UCSD-AML1 (cell line): Measurements from ENCODE around the gene CARMIL1.
A peak's percentile ranks its signal among the peaks of the same experiment; 100 is the strongest.
"Not testable (repeated sequence)": the region's sequence is repeated elsewhere in the genome, so short reads cannot be mapped to it uniquely, and the experiment has no call there.

Source experiments
- DNase-seq: peaks from one replicate; lab custom pipeline; 2025; ENCODE audit not compliant: unreplicated experiment; lab: John Stamatoyannopoulos, UW

The CARMIL1 gene

GRCh38 chr6:25548451-25548850, 269.3 kb downstream of the CARMIL1 start:
- DNase-seq: no peak

GRCh38 chr6:25550631-25551030, 271.5 kb downstream of the CARMIL1 start:
- DNase-seq: no peak

- DNase-seq: no peak
Measured at GRCh38 chr6:25553502-25553901, 274.3 kb downstream of the CARMIL1 start.

- DNase-seq: no peak
Measured at GRCh38 chr6:25555188-25555587, 276.0 kb downstream of the CARMIL1 start.

- DNase-seq: peak; percentile 70
Measured at GRCh38 chr6:25556516-25556915, 277.3 kb downstream of the CARMIL1 start.

- DNase-seq: no peak
Measured at GRCh38 chr6:25558155-25558817, 279.1 kb downstream of the CARMIL1 start.

GRCh38 chr6:25560865-25561264, 281.7 kb downstream of the CARMIL1 start:
- no peak for DNase-seq

GRCh38 chr6:25564943-25565342, 285.8 kb downstream of the CARMIL1 start:
- DNase-seq: peak; percentile 8

- no peak for DNase-seq
Measured at GRCh38 chr6:25570578-25570977, 291.4 kb downstream of the CARMIL1 start.

- no peak for DNase-seq
Measured at GRCh38 chr6:25576919-25577318, 297.7 kb downstream of the CARMIL1 start.

- no peak for DNase-seq
Measured at GRCh38 chr6:25578538-25578937, 299.4 kb downstream of the CARMIL1 start.

GRCh38 chr6:25579391-25579883, 300.3 kb downstream of the CARMIL1 start:
- no peak for DNase-seq

- DNase-seq: no peak
Measured at GRCh38 chr6:25579902-25580495, 300.8 kb downstream of the CARMIL1 start.

GRCh38 chr6:25582101-25582500, 302.9 kb downstream of the CARMIL1 start:
- no peak for DNase-seq

- DNase-seq: no peak
Measured at GRCh38 chr6:25583099-25583498, 303.9 kb downstream of the CARMIL1 start.

- no peak for DNase-seq
Measured at GRCh38 chr6:25583906-25584305, 304.7 kb downstream of the CARMIL1 start.

GRCh38 chr6:25585225-25585624, 306.1 kb downstream of the CARMIL1 start:
- DNase-seq: no peak

- not testable (repeated sequence) for DNase-seq
Measured at GRCh38 chr6:25586119-25586518, 306.9 kb downstream of the CARMIL1 start.

GRCh38 chr6:25586927-25587326, 307.8 kb downstream of the CARMIL1 start:
- DNase-seq: no peak

- no peak for DNase-seq
Measured at GRCh38 chr6:25590986-25591385, 311.8 kb downstream of the CARMIL1 start.

GRCh38 chr6:25596928-25597818, 318.0 kb downstream of the CARMIL1 start:
- DNase-seq: no peak
